Stimulated activated CD4-positive, alpha-beta T cell treated with anti-CD3 and anti-CD28 coated beads, Interleukin-2, amount 100 ng/mL, for 4 hours (primary cell): ENCODE data around the gene BRSK2.

ENCODE experiments used
- DNase-seq: peaks from one replicate; pipeline ENCODE4 v3.0.0-alpha.2; 2020; ENCODE audit warnings: low read depth

BRSK2 gene

GRCh38 chr11:1438261-1438966 is 48.7 kb downstream of the BRSK2 start:
- DNase-seq: no peak

GRCh38 chr11:1438967-1439330 is 49.2 kb downstream of the BRSK2 start:
- DNase-seq: no peak

GRCh38 chr11:1439341-1439740 is 49.6 kb downstream of the BRSK2 start:
- no peak for DNase-seq

GRCh38 chr11:1440066-1440465 is 50.3 kb downstream of the BRSK2 start:
- DNase-seq: no peak

- DNase-seq: no peak
Measured at GRCh38 chr11:1440496-1440895, 50.8 kb downstream of the BRSK2 start.

- DNase-seq: no peak
Measured at GRCh38 chr11:1442163-1442562, 52.4 kb downstream of the BRSK2 start.

- no peak for DNase-seq
Measured at GRCh38 chr11:1442807-1443366, 53.2 kb downstream of the BRSK2 start.

GRCh38 chr11:1443737-1444136 is 54.0 kb downstream of the BRSK2 start:
- DNase-seq: no peak

GRCh38 chr11:1444321-1444720 is 54.6 kb downstream of the BRSK2 start:
- DNase-seq: no peak

- DNase-seq: no peak
Measured at GRCh38 chr11:1444823-1445422, 55.2 kb downstream of the BRSK2 start.

- DNase-seq: no peak
Measured at GRCh38 chr11:1445741-1446445, 56.2 kb downstream of the BRSK2 start.

GRCh38 chr11:1446623-1447022 is 56.9 kb downstream of the BRSK2 start:
- DNase-seq: no peak

- DNase-seq: no peak
Measured at GRCh38 chr11:1447845-1448825, 58.4 kb downstream of the BRSK2 start.

- no peak for DNase-seq
Measured at GRCh38 chr11:1448882-1449281, 59.1 kb downstream of the BRSK2 start.

GRCh38 chr11:1449490-1450243 is 59.9 kb downstream of the BRSK2 start:
- DNase-seq: no peak

GRCh38 chr11:1450344-1450875 is 60.7 kb downstream of the BRSK2 start:
- DNase-seq: no peak

GRCh38 chr11:1450949-1451710 is 61.4 kb downstream of the BRSK2 start:
- DNase-seq: no peak

GRCh38 chr11:1451781-1452470 is 62.2 kb downstream of the BRSK2 start:
- DNase-seq: no peak

GRCh38 chr11:1452744-1453143 is 63.0 kb downstream of the BRSK2 start:
- DNase-seq: no peak
